DMS53 (cell line): ENCODE results near the gene GNMT.
"Not testable (repeated sequence)": the region's sequence is repeated elsewhere in the genome, so short reads cannot be mapped to it uniquely, and the experiment has no call there.

ENCODE experiments used
- DNase-seq: peaks from one replicate; lab custom pipeline; 2025; lab: John Stamatoyannopoulos, UW

GNMT gene

GRCh38 chr6:42941356-42941755 lies 19.2 kb upstream of the GNMT start:
- DNase-seq, result not testable (repeated sequence)

GRCh38 chr6:42942444-42942843 lies 18.1 kb upstream of the GNMT start:
- DNase-seq, result no peak

GRCh38 chr6:42947950-42948349 lies 12.6 kb upstream of the GNMT start:
- DNase-seq, result no peak

GRCh38 chr6:42952389-42952788 lies 8.2 kb upstream of the GNMT start:
- no peak for DNase-seq

GRCh38 chr6:42954405-42954804 lies 6.1 kb upstream of the GNMT start:
- DNase-seq, result not testable (repeated sequence)

GRCh38 chr6:42958125-42958524 lies 2.4 kb upstream of the GNMT start:
- no peak for DNase-seq

- DNase-seq, result no peak
These were observed 674 bp upstream of the GNMT start for GRCh38 chr6:42959917-42960242.

- peak; percentile 62 for DNase-seq
These were observed 491 bp downstream of the GNMT start for GRCh38 chr6:42961020-42961470.

GRCh38 chr6:42962096-42962495 lies 1.5 kb downstream of the GNMT start:
- DNase-seq, result no peak

GRCh38 chr6:42962502-42963178 lies 2.1 kb downstream of the GNMT start:
- no peak for DNase-seq

- no peak for DNase-seq
These were observed 2.8 kb downstream of the GNMT start for GRCh38 chr6:42963179-42963854.

- peak; percentile 79 for DNase-seq
These were observed 3.5 kb downstream of the GNMT start for GRCh38 chr6:42963855-42964605.

GRCh38 chr6:42966571-42966970 lies 6.0 kb downstream of the GNMT start:
- no peak for DNase-seq

GRCh38 chr6:42967228-42967627 lies 6.7 kb downstream of the GNMT start:
- no peak for DNase-seq

GRCh38 chr6:42968126-42968701 lies 7.7 kb downstream of the GNMT start:
- DNase-seq, result no peak

- no peak for DNase-seq
These were observed 8.2 kb downstream of the GNMT start for GRCh38 chr6:42968783-42969182.

- no peak for DNase-seq
These were observed 8.9 kb downstream of the GNMT start for GRCh38 chr6:42969431-42969830.

- DNase-seq, result no peak
These were observed 9.4 kb downstream of the GNMT start for GRCh38 chr6:42969934-42970333.

GRCh38 chr6:42970871-42971612 lies 10.5 kb downstream of the GNMT start:
- DNase-seq, result peak; percentile 58

- DNase-seq, result peak; percentile 29
These were observed 11.3 kb downstream of the GNMT start for GRCh38 chr6:42971746-42972327.

- DNase-seq, result no peak
These were observed 13.4 kb downstream of the GNMT start for GRCh38 chr6:42973926-42974325.
